Smooth muscle cell (in vitro differentiated cells): ENCODE data around the gene FASTKD1. TPM values are rescaled to one million over a fixed set of nuclear protein-coding genes. Genes with fewer than 3 reads are reported as not detected.

Experiments
- DNase-seq: peaks from one replicate; lab custom pipeline; 2025; ENCODE audit not compliant: unreplicated experiment; lab: John Stamatoyannopoulos, UW
- H2AFZ ChIP-seq: fragments of 200-600 bp; sonication (generic); 2 replicates; pipeline ENCODE4 v1.6.0; 2016; ENCODE audit warnings: antibody characterized with exemption, low read depth, mild to moderate bottlenecking
- H3F3A ChIP-seq: fragments of 200-600 bp; sonication (generic); 2 replicates; pipeline ENCODE4 v1.6.0; 2017; ENCODE audit warnings: antibody characterized with exemption, low read depth
- H3K27ac ChIP-seq: fragments of 200-600 bp; sonication (generic); 2 replicates; pipeline ENCODE4 v1.5.1; 2016; ENCODE audit warnings: low read depth, mild to moderate bottlenecking
- H3K27me3 ChIP-seq: fragments of 200-600 bp; sonication (generic); 2 replicates; pipeline ENCODE4 v1.6.1; 2016; ENCODE audit warnings: low read depth, mild to moderate bottlenecking
- H3K36me3 ChIP-seq: fragments of 200-600 bp; sonication (generic); 2 replicates; pipeline ENCODE4 v1.5.1; 2016; ENCODE audit warnings: low read depth
- H3K4me1 ChIP-seq: fragments of 200-600 bp; sonication (generic); 2 replicates; pipeline ENCODE4 v1.5.1; 2016; ENCODE audit warnings: low read depth
- H3K4me2 ChIP-seq: fragments of 200-600 bp; sonication (generic); 2 replicates; pipeline ENCODE4 v1.6.0; 2016; ENCODE audit warnings: mild to moderate bottlenecking
- H3K4me3 ChIP-seq: fragments of 200-600 bp; sonication (generic); 2 replicates; pipeline ENCODE4 v1.5.1; 2016; ENCODE audit warnings: mild to moderate bottlenecking
- H3K79me2 ChIP-seq: fragments of 200-600 bp; sonication (generic); 2 replicates; pipeline ENCODE4 v1.6.0; 2016; ENCODE audit warnings: low read depth, mild to moderate bottlenecking
- H3K9ac ChIP-seq: fragments of 200-600 bp; sonication (generic); 2 replicates; pipeline ENCODE4 v1.6.0; 2016; ENCODE audit warnings: low read depth
- H3K9me3 ChIP-seq: fragments of 200-600 bp; sonication (generic); replicated peaks from 2 replicates; pipeline ENCODE4 v1.5.1; 2016; ENCODE audit warnings: low read depth
- H4K20me1 ChIP-seq: fragments of 200-600 bp; sonication (generic); 2 replicates; pipeline ENCODE4 v1.6.0; 2016; ENCODE audit warnings: low read depth
- WGBS: methylation state at CpG from one replicate; pipeline ENCODE4 v1.1.7; 2016; ENCODE audit warnings: low lambda C conversion rate; 5-methylcytosine and 5-hydroxymethylcytosine counted together
- polyA plus RNA-seq: library from polyadenylated mRNA; unstranded; fragments of >200 nt; fragmentation: Nextera tagmentation; extraction: Ambion mirVana; gene quantifications from 2 replicates; pipeline ENCODE4 v1.2.1, GENCODE V29; 2016
- total RNA-seq: library from RNA; depleted of rRNA; stranded (reverse); fragments of >200 nt; gene quantifications from 2 replicates; pipeline ENCODE4 v1.2.3, GENCODE V29; 2014
- TF ChIP-seq, protein P1 (sequence below): fragments of 200-600 bp; sonication (generic); IDR thresholded peaks from 2 replicates; pipeline ENCODE4 v1.5.1; 2017; ENCODE audit warnings: borderline replicate concordance, mild to moderate bottlenecking, antibody characterized with exemption; ENCODE audit not compliant: insufficient read depth, poor library complexity, severe bottlenecking

The FASTKD1 gene
- total and polyA plus RNA-seq, 2 experiments from 2014 or later = 17.2 to 26.3 TPM

DNA sequence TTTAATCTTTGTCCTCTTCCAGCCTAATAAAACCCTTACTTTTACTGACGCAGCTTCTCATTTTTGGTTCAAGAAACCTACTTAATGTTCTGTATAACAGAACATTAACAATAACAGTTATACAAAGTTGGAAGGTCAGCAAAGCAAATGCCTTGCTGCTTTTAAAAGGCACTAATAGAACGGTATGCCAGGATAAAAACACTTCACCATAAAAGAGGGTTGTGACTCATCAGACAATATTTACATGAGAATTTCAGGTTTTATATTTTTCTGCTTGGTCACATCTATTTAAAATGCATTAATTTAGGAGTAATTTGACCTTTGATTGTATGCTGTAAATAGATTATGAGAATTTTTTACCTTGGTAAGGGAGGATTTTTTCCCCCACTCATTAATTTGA, 61.1 kb downstream of the FASTKD1 start:
- H3K9me3 ChIP-seq = no peaks in the 10 kb centered on the region
- WGBS = 40% methylated on average over 2 of the region's 2 CpGs
- no peaks in the 10 kb centered on the region for H3K36me3 ChIP-seq
- H4K20me1 ChIP-seq = no peaks in the 10 kb centered on the region
- no peak overlapping the region for H2AFZ ChIP-seq
- no peak overlapping the region for H3K9ac ChIP-seq
- H3K27me3 ChIP-seq = no peaks in the 10 kb centered on the region
- no peak overlapping the region for H3K4me3 ChIP-seq
- H3K27ac ChIP-seq = no peak overlapping the region
- H3K4me2 ChIP-seq = peak overlapping the region; percentile 47
- TF ChIP-seq, protein P1, sequence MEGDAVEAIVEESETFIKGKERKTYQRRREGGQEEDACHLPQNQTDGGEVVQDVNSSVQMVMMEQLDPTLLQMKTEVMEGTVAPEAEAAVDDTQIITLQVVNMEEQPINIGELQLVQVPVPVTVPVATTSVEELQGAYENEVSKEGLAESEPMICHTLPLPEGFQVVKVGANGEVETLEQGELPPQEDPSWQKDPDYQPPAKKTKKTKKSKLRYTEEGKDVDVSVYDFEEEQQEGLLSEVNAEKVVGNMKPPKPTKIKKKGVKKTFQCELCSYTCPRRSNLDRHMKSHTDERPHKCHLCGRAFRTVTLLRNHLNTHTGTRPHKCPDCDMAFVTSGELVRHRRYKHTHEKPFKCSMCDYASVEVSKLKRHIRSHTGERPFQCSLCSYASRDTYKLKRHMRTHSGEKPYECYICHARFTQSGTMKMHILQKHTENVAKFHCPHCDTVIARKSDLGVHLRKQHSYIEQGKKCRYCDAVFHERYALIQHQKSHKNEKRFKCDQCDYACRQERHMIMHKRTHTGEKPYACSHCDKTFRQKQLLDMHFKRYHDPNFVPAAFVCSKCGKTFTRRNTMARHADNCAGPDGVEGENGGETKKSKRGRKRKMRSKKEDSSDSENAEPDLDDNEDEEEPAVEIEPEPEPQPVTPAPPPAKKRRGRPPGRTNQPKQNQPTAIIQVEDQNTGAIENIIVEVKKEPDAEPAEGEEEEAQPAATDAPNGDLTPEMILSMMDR = no peak
- peaks cover 22% of the 10 kb centered on the region for H3K4me1 ChIP-seq
- H3K79me2 ChIP-seq = no peaks in the 10 kb centered on the region
- H3F3A ChIP-seq = peaks cover 9% of the 10 kb centered on the region
- no peak for DNase-seq

DNA sequence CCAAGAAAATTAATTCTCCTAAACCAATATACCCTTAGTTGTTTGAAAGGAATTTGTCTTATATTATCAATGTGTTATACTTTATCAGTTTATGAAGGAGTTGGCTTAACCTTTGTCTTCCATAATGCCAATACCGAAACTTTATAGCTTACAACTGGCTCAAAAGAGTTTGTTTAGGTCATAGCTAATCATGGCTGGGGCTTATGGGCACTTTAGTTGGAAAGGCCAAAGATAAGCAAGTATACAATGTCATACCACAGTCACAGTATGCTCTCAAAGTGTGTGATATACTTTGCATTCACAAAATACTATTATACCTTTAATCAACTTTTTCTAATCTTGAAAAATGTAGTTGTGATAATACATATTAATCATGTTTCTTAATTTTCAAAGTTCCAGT, 61.8 kb downstream of the FASTKD1 start:
- TF ChIP-seq, protein P1 = no peak
- Histone ChIP-seq H4K20me1 (no peaks in the 10 kb centered on the region), H3K79me2 (no peaks in the 10 kb centered on the region), H3K27ac (no peak overlapping the region), H3K9me3 (no peaks in the 10 kb centered on the region), H3K27me3 (no peaks in the 10 kb centered on the region), H3F3A (peaks cover 9% of the 10 kb centered on the region), H3K4me3 (no peak overlapping the region), H3K4me2 (peak overlapping the region; percentile 48), H3K36me3 (no peaks in the 10 kb centered on the region), H3K9ac (no peak overlapping the region), H2AFZ (no peak overlapping the region), H3K4me1 (peaks cover 22% of the 10 kb centered on the region)
- WGBS = 22% methylated on average over 1 of the region's 1 CpG
- DNase-seq = no peak

DNA sequence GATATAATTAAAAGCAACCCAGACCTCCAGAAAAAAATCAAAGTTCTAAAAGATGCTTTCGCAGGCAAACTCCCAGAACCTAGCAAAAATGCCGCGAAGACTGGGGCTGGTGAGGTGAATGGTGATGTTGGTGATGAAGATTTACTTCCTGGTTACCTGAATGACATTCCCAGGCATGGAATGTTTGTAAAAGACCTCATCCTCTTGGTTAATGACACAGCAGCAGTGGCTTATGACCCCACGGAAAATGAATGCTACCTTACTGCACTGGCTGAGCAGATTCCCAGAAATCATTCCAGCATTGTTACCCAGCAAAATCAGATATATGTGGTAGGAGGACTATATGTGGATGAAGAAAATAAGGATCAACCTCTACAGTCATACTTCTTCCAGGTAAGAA, 63.2 kb downstream of the FASTKD1 start:
- no peaks in the 10 kb centered on the region for H3K27me3 ChIP-seq
- H4K20me1 ChIP-seq = no peaks in the 10 kb centered on the region
- H3K9me3 ChIP-seq = no peaks in the 10 kb centered on the region
- H3F3A ChIP-seq = peaks cover 9% of the 10 kb centered on the region
- TF ChIP-seq, protein P1 = no peak
- H3K4me1 ChIP-seq = peaks cover 22% of the 10 kb centered on the region
- H2AFZ ChIP-seq = no peak overlapping the region
- no peak for DNase-seq
- no peak overlapping the region for H3K4me3 ChIP-seq
- H3K9ac ChIP-seq = no peak overlapping the region
- H3K79me2 ChIP-seq = no peaks in the 10 kb centered on the region
- H3K4me2 ChIP-seq = peak overlapping the region; percentile 56
- no peaks in the 10 kb centered on the region for H3K36me3 ChIP-seq
- peak overlapping the region; percentile 52 for H3K27ac ChIP-seq
- 87% methylated on average over 4 of the region's 4 CpGs for WGBS

DNA sequence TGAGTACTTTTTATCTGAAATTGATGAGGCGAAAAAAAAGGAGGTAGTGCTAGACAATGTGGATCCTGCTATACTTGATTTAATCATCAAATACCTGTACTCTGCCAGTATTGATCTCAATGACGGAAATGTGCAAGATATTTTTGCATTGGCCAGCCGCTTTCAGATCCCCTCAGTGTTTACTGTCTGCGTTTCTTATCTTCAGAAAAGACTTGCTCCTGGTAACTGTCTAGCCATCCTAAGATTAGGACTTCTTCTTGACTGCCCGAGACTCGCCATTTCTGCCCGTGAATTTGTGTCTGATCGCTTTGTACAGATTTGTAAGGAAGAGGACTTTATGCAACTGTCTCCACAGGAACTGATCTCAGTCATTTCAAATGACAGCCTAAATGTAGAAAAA, 63.7 kb downstream of the FASTKD1 start:
- Histone ChIP-seq H3K4me3 (no peak overlapping the region), H3K4me1 (peaks cover 22% of the 10 kb centered on the region), H2AFZ (no peak overlapping the region), H3K4me2 (peak overlapping the region; percentile 56), H3K9me3 (no peaks in the 10 kb centered on the region), H3F3A (peaks cover 9% of the 10 kb centered on the region), H3K9ac (no peak overlapping the region), H4K20me1 (no peaks in the 10 kb centered on the region), H3K27ac (peak overlapping the region; percentile 52), H3K27me3 (no peaks in the 10 kb centered on the region), H3K79me2 (no peaks in the 10 kb centered on the region), H3K36me3 (no peaks in the 10 kb centered on the region)
- WGBS = 40% methylated on average over 8 of the region's 8 CpGs
- TF ChIP-seq, protein P1 = no peak
- DNase-seq = no peak
